Transverse colon (tissue), 4 donors: ENCODE results near the gene AGTR1. TPM values are rescaled to one million over a fixed set of nuclear protein-coding genes. Genes with fewer than 3 reads are reported as not detected.

Source experiments
- DNase-seq: peaks from one replicate; pipeline ENCODE4 v3.0.0-alpha.2; 2019
- H3K27ac ChIP-seq, 4 donors: fragments of 200-600 bp; sonication (generic); 2 replicates each; pipeline ENCODE4 v1.5.1; 2016 to 2018; ENCODE audit warnings: inconsistent platforms in 4 of 4
- H3K27me3 ChIP-seq: fragments of 200-600 bp; sonication (generic); 2 replicates; pipeline ENCODE4 v1.5.1; 2017; ENCODE audit warnings: inconsistent platforms
- H3K36me3 ChIP-seq, 4 donors: fragments of 200-600 bp; sonication (generic); 2 replicates each; pipeline ENCODE4 v1.5.1; 2017 to 2019; ENCODE audit warnings: inconsistent platforms in 4 of 4
- H3K4me1 ChIP-seq, 4 donors: fragments of 200-600 bp; sonication (generic); 2 replicates each; pipeline ENCODE4 v1.5.1; 2017 to 2020; ENCODE audit warnings: inconsistent platforms in 4 of 4
- H3K4me3 ChIP-seq, 4 donors: fragments of 200-600 bp; sonication (generic); 1 replicate in 1 of 4; 2 replicates in 3 of 4; pipeline versions ENCODE4 v1.5.1 to v1.6.1; 2017 to 2019; ENCODE audit warnings: inconsistent platforms in 4 of 4
- H3K9me3 ChIP-seq, 2 donors: fragments of 200-600 bp; sonication (generic); 2 replicates each; pipeline ENCODE4 v1.5.1; 2017 to 2019; ENCODE audit warnings: inconsistent platforms in 2 of 2
- EP300 ChIP-seq: sonication (generic); formaldehyde crosslinking; IDR thresholded peaks from one replicate; pipeline ENCODE4 v1.6.1; 2017; ENCODE audit warnings: antibody characterized with exemption, low read depth
- POLR2A ChIP-seq: fragments of 450-650 bp; IDR thresholded peaks from one replicate; pipeline ENCODE4 v1.6.1; 2016; ENCODE audit warnings: antibody characterized with exemption, mild to moderate bottlenecking, moderate library complexity
- POLR2AphosphoS5 ChIP-seq, 3 donors: sonication (generic); formaldehyde crosslinking; IDR thresholded peaks; one replicate each; pipeline ENCODE4 v1.6.1; 2016; ENCODE audit warnings: antibody characterized with exemption in 3 of 3
- WGBS, 2 donors: methylation state at CpG; one replicate each; pipeline ENCODE4 v1.1.5; 2018; ENCODE audit warnings: low coverage in 1 of 2; 5-methylcytosine and 5-hydroxymethylcytosine counted together
- in situ Hi-C, 4 donors: fragments of 200-750 bp; cut with MboI; loops; one replicate each; pipeline versions ENCODE4 v1.15.0 to v1.15.1; 2017; ENCODE audit warnings: low sequenced_read_pairs in 3 of 4, low pct_ligation_motif_present in 1 of 4, low pct_unique_long_range_greater_than_20kb in 1 of 4
- intact Hi-C: fragments of 100-400 bp; cut with DNase I; formaldehyde crosslinking; loops from one replicate; pipeline ENCODE4 v1.15.1; 2023; ENCODE audit warnings: low total_unique reads
- total RNA-seq, 4 donors: library from RNA; depleted of rRNA; stranded (reverse); fragments of >200 nt; gene quantifications; one replicate each; pipeline ENCODE4 v1.1.0, GENCODE V29; 2016
- TF ChIP-seq, protein P1 (sequence below), 5 experiments: fragments of 200-600 bp in 3 of 5; fragments of 450-650 bp in 2 of 5; sonication (generic) in 3 of 5; IDR thresholded peaks; 1 replicate in 2 of 5; 2 replicates in 3 of 5; pipeline ENCODE4 v1.5.1; 2016 to 2017; ENCODE audit warnings: antibody characterized with exemption in 5 of 5, inconsistent platforms in 3 of 5, mild to moderate bottlenecking in 2 of 5, moderate library complexity in 1 of 5

Gene AGTR1
- total RNA-seq, 4 donors from 2014 or later: 1.8 to 10.2 (median 8.2) TPM

GRCh38 chr3:148682997-148683396 lies 14.7 kb upstream of the AGTR1 start:
- Histone ChIP-seq H3K27me3 (no peaks in the 10 kb centered on the region), H3K4me1 (no peaks in the 10 kb centered on the region), H3K27ac (no peak overlapping the region), H3K9me3 (no peaks in the 10 kb centered on the region), H3K36me3 (no peaks in the 10 kb centered on the region), H3K4me3 (no peak overlapping the region)
- DNase-seq: no peak
- WGBS, 2 donors: 67 to 75% methylated on average over 2 to 3 of the region's 3 CpGs
- in situ Hi-C loops: no loop called here
- intact Hi-C loops: no loop called here
- TF ChIP-seq EP300: no peak
- no peak for TF ChIP-seq POLR2AphosphoS5 (IDR thresholded peaks at IDR 0.05)
- no peak for TF ChIP-seq POLR2A
- TF ChIP-seq, protein P1, sequence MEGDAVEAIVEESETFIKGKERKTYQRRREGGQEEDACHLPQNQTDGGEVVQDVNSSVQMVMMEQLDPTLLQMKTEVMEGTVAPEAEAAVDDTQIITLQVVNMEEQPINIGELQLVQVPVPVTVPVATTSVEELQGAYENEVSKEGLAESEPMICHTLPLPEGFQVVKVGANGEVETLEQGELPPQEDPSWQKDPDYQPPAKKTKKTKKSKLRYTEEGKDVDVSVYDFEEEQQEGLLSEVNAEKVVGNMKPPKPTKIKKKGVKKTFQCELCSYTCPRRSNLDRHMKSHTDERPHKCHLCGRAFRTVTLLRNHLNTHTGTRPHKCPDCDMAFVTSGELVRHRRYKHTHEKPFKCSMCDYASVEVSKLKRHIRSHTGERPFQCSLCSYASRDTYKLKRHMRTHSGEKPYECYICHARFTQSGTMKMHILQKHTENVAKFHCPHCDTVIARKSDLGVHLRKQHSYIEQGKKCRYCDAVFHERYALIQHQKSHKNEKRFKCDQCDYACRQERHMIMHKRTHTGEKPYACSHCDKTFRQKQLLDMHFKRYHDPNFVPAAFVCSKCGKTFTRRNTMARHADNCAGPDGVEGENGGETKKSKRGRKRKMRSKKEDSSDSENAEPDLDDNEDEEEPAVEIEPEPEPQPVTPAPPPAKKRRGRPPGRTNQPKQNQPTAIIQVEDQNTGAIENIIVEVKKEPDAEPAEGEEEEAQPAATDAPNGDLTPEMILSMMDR (IDR thresholded peaks at IDR 0.05): no peak

DNA sequence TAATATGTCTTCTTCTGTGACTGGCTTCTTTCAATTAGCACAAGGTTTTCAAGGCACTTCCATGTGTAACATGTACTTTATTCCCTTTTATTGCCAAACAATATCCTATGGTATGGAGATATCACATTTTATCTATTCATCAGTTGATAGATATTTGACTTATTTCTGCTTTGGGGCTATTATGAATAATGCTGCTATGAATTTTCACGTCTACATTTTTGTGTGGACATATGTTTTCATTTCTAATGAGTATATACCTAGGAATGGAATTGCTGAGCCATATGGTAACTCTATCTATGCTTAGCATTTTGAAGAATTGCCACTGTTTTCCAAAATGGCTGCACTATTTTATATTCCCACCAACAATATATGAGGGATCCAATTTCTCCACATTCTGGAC lies 3.6 kb upstream of the AGTR1 start:
- 63 to 70% methylated on average over 1 of the region's 1 CpG for WGBS, 2 donors
- H3K27me3 ChIP-seq: peaks cover 23% of the 10 kb centered on the region
- TF ChIP-seq POLR2A: no peak
- no peak for TF ChIP-seq EP300
- TF ChIP-seq, protein P1 (IDR thresholded peaks at IDR 0.05): no peak
- TF ChIP-seq POLR2AphosphoS5 (IDR thresholded peaks at IDR 0.05): no peak
- intact Hi-C loops (no loop called here), in situ Hi-C loops (no loop called here)
- H3K9me3 ChIP-seq: no peaks in the 10 kb centered on the region
- no peaks in the 10 kb centered on the region for H3K36me3 ChIP-seq
- H3K27ac ChIP-seq: no peak overlapping the region
- no peaks in the 10 kb centered on the region for H3K4me1 ChIP-seq
- H3K4me3 ChIP-seq: no peak overlapping the region
- DNase-seq: no peak

GRCh38 chr3:148698190-148698810 lies 597 bp downstream of the AGTR1 start:
- peaks cover 27% of the 10 kb centered on the region for H3K27me3 ChIP-seq
- H3K9me3 ChIP-seq: no peaks in the 10 kb centered on the region
- H3K36me3 ChIP-seq: no peaks in the 10 kb centered on the region
- intact Hi-C loops (no loop called here), in situ Hi-C loops (no loop called here)
- 46 to 70% methylated on average over 6 to 17 of the region's 17 CpGs for WGBS, 2 donors
- no peak for DNase-seq
- peak overlapping the region; percentile 47 to 80 (median 56) for H3K27ac ChIP-seq
- H3K4me1 ChIP-seq: no peaks in the 10 kb centered on the region
- peak overlapping the region; percentile 42 to 57 (median 48) for H3K4me3 ChIP-seq
- no peak for TF ChIP-seq EP300
- no peak for TF ChIP-seq POLR2A
- TF ChIP-seq, protein P1 (IDR thresholded peaks at IDR 0.05): no peak
- no peak for TF ChIP-seq POLR2AphosphoS5 (IDR thresholded peaks at IDR 0.05)

- H3K4me1 ChIP-seq: peaks cover 0 to 6% (median under 1%) of the 10 kb centered on the region in 4 donors
- TF ChIP-seq, protein P1 (IDR thresholded peaks at IDR 0.05): no peak
- TF ChIP-seq EP300 (no peak), POLR2AphosphoS5 (IDR thresholded peaks at IDR 0.05) (no peak), POLR2A (no peak)
- in situ Hi-C loops: loop anchor here in 2 of 4 donors (25.0 kb wide), 1 partner anchor 318 kb away; no protein-coding TSS in a partner anchor
- no peak overlapping the region for H3K27ac ChIP-seq
- no peaks in the 10 kb centered on the region for H3K9me3 ChIP-seq
- no peaks in the 10 kb centered on the region for H3K27me3 ChIP-seq
- DNase-seq: no peak
- intact Hi-C loops: no loop called here
- H3K4me3 ChIP-seq: no peak overlapping the region
- no peaks in the 10 kb centered on the region for H3K36me3 ChIP-seq
Observed at GRCh38 chr3:148705314-148705713, 7.6 kb downstream of the AGTR1 start.
